Glomerular endothelial cell (primary cell): ENCODE data around the gene PLA2G5. TPM values are rescaled to one million over a fixed set of nuclear protein-coding genes. Genes with fewer than 3 reads are reported as not detected.

Source experiments
- DNase-seq: peaks from one replicate; pipeline ENCODE4 v3.0.0-alpha.2; 2011; ENCODE audit warnings: low read depth, low spot score; ENCODE audit errors: extremely low read depth
- total RNA-seq: library from RNA; depleted of rRNA; stranded (reverse); fragments of >200 nt; gene quantifications from 2 replicates; pipeline ENCODE4 v1.2.3, GENCODE V29; 2015

PLA2G5 gene
- total RNA-seq, 1 donor from 2014 or later: 0.70 TPM

DNA sequence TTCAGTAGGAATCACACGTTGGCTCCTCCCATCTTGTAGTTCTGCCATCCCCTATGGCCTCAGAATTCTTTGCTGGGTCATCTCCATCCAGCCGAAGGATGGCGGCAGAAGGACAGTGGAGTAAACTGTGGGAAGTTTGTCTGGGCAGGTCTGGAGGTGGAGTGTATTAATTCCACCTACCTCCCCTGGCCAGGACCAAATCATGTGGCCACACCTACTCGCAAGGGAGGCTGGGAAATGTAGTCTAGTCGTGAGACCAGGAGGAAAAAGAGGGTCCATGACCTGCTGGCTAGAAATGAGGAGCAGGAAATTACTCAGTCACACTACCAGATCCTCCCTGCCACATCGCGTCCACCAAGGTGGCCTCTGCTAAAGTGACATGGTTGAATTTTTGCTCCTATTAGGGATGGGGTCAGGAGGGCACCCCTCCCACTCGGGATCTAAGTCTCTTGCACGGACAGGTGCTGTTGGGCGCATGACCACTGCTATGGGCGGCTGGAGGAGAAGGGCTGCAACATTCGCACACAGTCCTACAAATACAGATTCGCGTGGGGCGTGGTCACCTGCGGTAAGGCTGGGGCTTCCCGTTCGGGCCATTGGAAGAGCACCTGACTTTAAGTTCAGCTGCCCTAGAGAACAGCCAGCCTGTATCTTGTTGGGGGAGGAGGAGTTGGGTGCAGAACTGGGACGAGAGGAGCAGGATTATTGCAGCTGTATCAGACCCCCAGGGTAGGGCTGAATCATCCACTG is 19.5 kb downstream of the PLA2G5 start:
- DNase-seq: no peak

DNA sequence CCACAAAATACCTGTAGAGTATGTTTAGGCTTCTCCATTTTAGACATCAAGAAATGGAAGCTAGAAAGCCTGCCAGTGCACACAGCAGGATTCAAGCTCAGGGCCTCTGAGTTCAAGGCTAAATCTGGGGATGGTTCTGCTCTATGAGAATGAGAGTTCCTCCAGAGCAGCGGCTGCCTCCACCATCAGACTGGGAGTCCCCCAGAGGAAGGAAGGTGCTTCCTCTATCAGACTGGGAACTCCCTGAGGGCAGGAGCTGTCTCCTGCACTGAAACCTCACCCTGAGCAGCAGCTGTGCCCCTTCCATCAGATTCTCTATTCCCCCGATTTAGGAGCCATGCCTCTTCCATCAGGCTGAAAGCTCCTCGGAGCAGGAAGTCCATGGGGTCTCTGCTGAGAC is 20.1 kb downstream of the PLA2G5 start:
- DNase-seq: no peak

DNA sequence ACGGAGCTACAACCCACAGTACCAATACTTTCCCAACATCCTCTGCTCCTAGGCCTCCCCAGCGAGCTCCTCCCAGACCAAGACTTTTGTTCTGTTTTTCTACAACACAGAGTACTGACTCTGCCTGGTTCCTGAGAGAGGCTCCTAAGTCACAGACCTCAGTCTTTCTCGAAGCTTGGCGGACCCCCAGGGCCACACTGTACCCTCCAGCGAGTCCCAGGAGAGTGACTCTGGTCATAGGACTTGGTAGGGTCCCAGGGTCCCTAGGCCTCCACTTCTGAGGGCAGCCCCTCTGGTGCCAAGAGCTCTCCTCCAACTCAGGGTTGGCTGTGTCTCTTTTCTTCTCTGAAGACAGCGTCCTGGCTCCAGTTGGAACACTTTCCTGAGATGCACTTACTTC is 20.6 kb downstream of the PLA2G5 start:
- no peak for DNase-seq

DNA sequence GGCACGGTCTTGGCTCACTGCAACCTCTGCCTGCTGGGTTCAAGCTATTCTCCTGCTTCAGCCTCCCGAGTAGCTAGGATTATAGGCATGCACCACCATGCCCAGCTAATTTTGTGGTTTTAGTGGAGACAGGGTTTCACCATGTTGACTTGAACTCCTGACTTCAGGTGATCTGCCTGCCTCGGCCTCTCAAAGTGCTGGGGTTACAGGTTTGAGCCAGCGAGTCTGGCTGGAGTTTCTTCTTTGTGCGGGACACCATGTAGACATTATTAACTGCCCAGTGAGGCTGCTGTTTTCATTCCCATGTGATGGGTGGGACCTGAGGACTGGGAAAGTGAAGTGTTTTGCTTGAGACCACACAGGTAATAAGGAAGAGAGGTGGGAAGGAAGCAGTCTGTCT is 23.3 kb downstream of the PLA2G5 start:
- DNase-seq: no peak

DNA sequence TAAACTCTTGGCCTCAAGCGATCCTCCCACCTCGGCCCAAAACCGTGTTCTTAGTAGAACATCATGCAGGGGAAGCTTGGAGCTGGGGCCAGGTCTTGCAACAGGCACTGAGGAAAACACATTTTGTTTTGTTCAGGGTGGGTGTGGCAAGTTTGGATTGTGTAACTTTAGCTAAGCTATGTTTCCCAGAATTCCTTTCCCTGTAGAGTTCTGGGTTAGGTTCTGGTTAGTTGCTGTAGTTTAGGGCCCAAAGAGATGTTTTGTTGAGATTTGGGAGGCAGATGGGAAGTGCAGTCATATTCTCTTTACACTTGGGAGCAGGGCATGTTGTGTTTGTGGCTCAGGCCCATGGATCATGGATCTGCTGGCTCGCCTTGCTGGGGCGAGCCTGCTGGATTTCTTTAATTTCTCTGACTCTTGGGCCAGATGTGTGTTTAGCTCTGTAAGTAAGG is 24.0 kb downstream of the PLA2G5 start:
- no peak for DNase-seq

DNA sequence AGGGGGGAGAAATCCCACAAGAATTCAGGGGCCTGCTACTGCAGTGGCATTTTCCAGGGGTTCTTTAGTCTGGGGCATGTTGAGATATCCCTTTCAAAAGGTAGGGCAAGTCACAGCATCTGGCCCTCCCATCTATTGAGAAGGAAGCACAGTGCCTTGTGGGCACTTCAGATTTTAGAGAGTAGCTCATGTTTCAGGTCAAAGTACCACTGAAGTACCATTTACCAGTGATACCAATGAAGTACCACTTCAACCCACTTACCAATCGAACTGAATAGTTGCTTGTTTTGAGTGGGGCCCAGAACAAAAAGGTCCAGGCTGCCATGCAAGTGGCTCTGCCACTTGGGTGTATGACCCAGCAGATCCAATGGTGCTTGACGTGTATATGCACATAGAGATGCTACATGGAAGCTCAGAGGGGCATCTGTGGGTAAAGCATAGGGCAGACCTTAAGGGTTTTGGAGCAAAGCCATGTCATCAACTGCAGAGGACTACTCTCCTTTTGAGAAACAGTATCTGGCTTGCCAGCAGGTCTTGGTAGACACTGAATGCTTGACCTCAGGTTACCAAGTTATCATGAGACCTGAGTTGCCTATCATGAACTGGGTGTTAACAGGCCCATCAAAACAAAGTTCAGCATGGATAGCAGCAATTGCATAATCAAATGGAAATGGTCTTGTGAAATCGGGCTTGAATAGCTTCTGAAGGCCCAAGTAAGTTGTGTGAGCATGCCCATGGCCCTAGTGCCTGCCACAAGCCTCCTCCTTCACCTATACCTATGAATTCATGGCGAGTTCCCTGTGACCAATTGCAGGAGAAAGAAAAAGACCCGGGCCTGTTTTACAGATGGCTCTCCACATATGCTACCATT is 25.8 kb downstream of the PLA2G5 start:
- no peak for DNase-seq

DNA sequence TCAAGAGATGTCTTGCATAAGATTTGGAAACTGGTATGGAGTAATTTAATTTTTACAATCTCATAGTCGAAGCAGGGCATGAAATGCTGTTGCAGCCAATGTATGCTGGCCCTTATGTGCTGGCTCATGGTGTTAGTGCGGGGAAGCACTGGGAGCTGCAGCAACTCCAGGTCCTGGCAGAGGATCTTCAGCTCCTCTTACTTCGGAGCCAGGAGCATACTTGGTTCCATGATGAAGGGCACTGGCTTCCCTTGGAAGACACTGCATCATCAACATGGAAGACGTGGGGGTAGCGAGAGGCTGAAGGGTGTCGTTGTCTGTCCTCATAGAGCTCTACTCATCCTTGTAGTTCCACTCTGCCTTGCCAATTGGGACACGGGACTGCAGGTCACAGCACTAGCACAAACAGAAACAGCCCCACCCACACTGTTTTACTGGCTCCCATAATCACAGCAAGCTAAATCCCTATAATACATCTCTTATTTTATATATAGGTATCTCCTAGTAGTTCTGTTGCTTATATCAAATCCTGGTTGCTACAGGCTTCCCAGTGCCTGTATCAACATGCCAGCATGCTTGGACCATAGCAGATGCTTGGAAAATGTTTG is 26.9 kb downstream of the PLA2G5 start:
- no peak for DNase-seq

DNA sequence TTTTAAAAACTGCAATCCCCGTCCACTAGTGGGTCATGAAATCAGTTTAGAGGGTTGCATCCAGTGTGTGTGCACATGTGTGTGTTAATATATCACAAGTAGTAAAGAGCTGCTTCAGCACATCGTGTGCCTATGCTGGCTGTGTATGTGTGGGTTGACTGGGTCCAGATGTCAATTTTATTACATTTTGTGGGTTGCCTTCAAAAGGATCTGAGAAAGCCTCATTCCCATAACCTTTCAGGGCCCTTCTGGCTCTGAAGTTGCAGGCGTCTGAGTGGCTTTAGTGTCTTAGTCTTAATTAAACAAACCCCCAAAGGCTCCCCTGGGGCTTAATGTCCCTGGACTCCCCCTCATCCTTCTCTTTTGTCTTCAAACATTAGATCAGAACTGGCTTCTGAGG is 29.5 kb downstream of the PLA2G5 start:
- no peak for DNase-seq

DNA sequence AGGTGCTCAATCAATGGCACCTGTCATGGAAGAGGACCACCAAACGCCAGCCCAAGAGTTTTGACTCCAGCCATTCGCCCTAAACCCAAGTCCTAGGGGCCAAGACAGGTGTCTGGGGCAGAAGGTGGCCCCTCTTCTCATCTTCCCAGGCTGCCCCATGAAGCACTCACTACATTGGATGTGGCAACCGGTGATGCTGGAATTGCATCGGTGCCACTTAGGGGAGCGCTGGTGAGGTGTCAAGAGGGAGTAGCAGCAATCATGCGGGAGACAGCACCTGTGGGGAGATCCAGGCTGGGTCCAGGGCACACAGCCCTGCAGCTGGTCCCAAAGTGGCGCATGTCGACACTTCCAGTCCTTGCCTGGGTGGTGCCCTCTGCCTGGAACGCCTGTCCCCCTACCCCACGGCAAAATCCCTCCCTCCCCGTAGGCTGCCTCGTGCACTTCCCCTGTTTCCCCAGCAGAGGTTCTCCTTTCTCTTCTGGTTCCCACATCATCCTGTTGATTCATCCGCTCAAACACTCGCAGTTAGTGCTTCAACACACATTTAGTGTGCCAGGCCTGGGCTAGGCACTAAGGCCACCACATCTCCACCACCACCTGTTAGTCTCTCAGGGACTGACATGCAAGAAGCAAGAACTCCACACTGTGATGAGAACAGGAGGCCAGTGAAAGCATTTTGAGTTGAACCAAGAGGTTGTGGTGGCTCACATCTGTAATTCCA is 30.8 kb downstream of the PLA2G5 start:
- DNase-seq: peak; percentile 39

DNA sequence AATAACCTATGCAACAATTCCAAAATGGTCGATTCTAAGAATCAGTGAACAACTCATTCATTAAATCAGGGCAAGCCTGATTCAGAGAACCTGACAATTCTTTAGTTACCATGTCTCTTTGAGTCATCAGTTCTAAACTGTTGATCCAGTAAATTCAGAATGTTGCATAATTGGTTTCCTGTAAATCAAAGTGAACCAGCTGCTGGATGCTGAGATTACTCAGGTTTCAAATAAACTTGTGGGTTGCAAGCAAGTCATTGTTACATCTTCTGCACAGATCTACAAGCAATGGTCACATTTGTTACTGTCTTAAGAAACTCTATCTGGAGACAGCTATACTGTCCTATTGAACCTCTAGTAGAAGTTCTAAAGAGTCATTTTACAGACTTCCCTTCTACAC is 32.9 kb downstream of the PLA2G5 start:
- no peak for DNase-seq

DNA sequence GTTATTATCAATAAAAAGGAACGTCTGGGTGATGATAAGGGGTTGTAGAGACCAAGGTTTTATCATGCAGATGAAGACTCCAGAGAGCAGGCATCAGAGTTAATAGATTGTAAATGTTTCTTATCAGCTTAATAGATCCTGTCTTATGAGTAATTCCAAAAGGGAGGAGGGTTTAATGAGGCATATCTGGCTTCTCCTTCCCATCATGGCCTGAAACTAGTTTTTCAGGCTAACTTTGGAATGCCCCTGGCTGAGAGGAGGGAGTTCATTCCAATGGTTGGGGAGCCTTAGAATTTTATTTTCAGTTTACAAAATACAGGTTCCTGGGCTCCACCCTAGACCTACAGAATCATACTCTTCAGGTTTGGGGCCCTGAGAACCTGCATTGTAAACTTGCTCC is 35.9 kb downstream of the PLA2G5 start:
- DNase-seq: no peak

DNA sequence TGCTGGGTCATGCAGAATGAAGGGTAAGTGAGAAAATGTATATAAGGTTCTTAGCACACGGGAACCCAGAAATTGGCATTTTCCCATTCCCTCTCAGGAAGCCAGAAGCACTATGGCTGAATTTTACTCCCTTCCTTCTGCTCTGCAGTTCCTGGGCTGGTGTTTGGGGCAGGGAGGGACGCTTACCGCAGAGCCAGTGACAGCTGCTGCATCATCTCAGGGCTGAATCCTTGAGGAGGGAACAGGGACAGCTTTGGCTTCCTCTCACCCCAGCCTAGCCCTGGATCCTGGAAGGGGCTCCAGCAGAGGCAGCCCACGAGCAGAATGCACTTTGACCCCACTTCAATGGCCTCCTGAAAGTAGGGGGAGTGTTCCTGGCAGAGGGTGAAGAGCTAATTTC is 37.4 kb downstream of the PLA2G5 start:
- DNase-seq: no peak

DNA sequence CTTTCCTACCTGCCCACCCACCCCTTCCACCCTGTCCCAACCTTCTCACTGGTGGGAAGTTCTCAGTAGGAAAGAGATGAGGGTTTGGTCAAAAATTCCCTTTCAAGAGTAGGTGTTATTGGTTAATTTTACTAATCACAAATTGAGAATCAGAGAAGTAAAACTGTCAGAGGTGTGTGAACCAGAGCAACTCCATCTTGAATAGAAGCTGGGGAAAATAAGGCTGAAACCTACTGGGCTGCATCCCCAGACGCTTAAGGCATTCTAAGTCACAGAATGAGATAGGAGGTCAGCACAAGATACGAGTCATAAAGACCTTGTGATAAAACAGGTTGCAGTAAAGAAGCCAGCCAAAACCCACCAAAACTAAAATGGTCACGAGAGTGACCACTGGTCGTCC is 37.8 kb downstream of the PLA2G5 start:
- DNase-seq: no peak

DNA sequence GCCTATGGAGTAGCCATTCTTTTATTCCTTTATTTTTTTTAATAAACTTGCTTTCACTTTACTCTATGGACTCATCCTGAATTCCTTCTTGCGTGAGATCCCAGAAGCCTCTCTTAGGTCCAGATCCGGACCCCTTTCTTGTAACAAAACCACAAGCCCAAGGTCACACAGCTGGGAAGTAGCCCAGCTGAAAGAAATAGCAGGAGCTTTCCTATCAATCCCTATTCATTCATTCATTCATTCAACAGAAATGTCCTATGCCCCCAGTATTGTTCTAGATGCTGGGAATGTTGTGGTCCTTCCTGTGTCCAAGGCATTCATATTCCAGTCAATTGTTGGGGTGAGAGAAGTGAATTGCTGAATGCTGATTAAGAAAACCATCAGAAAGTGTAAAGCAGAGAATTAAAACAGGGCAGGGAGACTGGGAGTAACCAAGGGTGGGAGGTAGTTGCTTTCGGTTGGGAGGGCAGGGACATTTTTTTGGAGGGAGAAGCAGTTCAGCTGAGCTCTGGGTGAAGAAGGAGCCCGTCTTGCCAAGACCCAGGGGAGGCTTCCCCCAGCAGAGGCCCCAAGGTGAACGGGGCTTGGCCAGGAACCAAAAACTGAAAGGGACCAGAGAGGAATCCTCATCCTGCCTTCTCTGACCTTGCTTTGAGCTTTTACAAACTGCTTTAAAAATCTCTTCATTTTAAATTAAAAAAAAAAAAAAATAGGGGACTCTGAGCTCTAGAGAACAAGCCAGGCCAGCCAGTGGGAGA is 38.6 kb downstream of the PLA2G5 start:
- DNase-seq: no peak

DNA sequence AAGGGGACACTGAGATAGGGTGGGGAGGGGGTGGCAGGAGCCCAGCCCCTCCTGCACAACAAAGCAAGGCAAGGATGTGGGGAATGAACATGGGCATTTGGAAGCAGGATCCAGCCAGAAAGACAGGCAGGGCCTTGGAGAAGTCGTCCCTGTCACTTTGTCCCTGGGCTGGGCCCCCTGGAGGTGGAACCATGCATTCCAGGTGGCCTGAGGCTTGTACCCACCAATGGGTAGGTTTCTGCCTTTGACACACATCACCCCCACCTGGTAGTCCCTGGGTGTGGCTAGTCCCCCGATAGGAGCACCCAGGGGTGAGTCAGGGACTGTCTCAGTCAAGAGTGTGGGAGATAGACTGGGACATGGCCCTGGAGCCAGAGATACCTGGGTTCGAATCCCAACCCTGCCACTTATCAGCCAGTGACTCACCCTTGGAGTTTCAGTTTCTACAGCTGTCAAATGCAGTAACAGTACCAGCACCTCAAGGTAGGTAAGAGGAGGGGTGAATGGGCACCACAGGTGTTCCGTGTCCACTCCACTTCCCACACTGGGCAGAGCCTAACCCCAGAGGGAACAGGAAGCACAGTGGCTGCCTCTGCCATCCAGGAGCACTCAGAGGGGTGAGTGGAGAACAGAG is 39.3 kb downstream of the PLA2G5 start:
- no peak for DNase-seq

DNA sequence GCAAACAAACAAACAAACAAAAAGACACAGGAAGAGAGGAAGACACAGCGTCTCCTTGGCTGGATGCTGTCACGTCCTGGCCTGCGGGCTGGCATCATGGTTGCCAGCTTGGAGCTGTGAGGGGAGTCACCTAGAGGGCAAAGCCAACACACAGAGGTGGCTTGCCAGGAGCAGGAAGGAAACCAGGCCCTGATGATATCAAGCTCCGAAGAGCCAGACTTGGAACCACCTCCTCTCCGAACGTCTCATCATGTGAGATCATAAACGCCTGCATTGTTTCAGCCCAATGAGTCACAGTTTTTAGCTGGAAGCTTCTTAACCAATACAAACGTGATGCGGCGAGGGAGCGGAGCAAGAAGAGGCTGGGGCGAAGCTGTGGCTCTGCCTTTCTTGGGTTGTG is 40.7 kb downstream of the PLA2G5 start:
- peak; percentile 91 for DNase-seq

DNA sequence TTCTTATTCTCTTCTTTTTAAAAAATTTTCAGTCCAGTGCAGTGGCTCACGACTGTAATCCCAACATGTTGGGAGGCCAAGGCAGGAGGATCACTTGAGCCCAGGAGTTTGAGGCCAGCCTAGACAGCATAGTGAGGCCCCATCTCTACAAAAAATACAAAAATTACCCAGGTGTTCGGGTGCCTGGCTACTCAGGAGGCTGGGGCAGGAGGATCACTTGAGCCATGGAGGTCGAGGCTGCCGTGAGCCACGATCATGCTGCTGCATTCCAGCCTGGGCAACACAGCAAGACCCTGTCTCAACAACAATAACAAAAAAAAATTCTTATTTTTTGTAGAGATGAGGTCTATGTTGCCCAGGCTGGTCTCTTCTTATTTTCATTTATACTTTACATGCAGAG is 41.5 kb downstream of the PLA2G5 start:
- no peak for DNase-seq

DNA sequence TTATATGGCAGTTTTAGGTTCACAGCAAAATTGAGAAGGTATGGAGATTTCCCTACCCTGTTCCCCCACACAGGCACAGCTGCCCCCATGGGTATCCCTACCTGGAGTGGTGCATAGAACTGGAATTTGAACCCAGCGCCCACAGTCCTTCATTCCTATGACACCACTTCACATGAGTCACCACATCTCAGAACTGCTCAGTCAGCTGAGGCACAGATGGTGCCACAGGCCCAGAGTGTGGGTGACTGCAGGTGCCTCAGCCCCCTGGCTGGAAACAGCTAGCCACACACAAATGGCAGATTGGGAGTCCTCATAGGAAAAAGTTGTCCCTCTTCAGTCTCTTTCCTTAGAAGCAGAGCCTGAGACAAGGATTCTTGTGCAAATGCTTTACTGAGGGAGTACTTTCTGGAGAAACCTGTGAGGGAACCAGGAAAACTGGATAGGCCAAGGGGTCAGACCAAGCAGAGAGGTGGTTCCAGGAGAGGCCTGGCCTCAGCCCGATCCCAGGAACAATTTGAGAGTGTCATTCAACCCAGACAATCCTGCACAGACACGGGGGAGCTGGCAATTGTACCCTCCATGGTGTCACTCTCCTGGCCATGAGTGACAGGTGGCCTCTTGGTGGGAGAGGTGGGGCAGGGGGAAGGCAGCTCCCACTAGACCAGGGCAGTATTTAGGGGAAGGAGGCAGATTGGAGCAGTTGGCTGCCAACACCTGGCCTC is 42.4 kb downstream of the PLA2G5 start:
- DNase-seq: no peak

DNA sequence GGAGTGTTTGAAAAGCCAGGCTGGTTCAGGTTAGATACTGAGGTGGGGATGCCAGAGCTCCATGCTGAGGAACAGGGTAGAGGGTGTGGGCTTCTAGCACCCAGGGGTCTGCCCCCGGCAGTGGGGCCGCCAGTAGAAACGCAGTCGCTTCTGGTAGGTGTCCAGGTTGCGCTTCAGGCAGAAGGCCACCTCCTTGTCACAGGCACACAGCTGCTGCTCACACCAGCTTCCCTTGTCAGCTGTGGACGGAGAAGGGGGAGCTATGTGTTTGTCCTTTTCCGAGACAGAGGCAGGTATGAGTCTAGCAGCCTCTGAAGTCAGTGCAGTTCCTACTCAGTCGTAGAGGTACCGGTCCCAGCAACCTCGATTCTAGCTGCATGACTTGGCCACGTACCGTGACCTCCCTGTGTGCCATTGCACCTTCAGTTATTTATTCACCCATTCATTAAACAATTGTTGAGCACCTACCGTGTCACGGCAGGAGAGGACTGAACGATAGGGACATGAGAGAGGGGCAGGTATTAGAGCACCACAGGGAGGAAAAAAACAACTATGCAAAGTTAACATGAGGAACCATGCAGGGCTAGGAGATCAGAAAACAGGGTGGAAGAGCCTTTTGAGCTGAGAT is 44.1 kb downstream of the PLA2G5 start:
- DNase-seq: no peak
